LNCaP clone FGC (cell line): ENCODE measurements around the gene MAPK8IP1.

Source experiments
- DNase-seq: peaks from one replicate; pipeline ENCODE4 v3.0.0-alpha.2; 2011; ENCODE audit warnings: low read depth
- H3K4me3 ChIP-seq: 2 replicates; pipeline ENCODE4 v1.5.1; 2011; ENCODE audit warnings: mild to moderate bottlenecking, low read depth, low read length, control low read depth
- TF ChIP-seq, protein P1 (sequence below): IDR thresholded peaks from 2 replicates; pipeline ENCODE4 v1.5.1; 2012; ENCODE audit warnings: mild to moderate bottlenecking; ENCODE audit not compliant: control insufficient read depth, insufficient read depth; ENCODE audit errors: extremely low read depth

Gene MAPK8IP1

DNA sequence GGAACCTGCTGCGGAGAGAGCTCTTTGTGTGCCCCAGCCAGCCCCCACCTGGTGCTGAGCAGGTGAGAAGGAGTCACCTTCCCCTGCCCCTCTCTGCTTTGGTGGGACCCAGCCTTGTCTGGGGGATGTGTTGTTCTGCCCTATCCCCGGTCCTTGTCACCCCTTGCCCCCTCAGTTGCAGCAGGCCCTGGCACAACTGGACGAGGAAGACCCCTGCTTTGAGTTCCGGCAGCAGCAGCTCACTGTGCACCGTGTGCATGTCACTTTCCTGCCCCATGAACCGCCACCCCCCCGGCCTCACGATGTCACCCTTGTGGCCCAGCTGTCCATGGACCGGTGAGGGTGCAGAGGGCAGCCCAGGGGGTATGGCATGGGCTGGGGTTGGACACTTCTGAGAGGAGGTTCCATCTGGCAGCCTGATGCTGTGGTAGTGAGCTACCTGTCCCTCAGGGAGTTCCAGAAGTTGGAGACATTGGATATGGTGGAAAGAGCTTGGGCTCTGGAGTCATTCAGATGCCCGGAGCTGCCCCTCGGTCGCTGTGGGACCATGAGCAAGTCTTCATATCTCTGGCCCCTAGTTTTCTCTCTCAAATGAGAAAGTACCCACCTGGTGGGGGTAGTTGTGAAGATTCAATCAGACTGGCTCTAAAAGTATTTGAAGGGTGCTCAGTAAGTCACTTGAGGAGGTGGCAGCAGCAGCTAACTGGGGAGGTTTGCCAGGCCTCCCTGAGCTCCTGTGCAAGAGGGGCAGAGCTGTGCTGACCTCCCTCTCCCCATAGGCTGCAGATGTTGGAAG is 41.3 kb downstream of the MAPK8IP1 start:
- no peak for DNase-seq
- TF ChIP-seq, protein P1, sequence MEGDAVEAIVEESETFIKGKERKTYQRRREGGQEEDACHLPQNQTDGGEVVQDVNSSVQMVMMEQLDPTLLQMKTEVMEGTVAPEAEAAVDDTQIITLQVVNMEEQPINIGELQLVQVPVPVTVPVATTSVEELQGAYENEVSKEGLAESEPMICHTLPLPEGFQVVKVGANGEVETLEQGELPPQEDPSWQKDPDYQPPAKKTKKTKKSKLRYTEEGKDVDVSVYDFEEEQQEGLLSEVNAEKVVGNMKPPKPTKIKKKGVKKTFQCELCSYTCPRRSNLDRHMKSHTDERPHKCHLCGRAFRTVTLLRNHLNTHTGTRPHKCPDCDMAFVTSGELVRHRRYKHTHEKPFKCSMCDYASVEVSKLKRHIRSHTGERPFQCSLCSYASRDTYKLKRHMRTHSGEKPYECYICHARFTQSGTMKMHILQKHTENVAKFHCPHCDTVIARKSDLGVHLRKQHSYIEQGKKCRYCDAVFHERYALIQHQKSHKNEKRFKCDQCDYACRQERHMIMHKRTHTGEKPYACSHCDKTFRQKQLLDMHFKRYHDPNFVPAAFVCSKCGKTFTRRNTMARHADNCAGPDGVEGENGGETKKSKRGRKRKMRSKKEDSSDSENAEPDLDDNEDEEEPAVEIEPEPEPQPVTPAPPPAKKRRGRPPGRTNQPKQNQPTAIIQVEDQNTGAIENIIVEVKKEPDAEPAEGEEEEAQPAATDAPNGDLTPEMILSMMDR = no peak
- no peak overlapping the region for H3K4me3 ChIP-seq

DNA sequence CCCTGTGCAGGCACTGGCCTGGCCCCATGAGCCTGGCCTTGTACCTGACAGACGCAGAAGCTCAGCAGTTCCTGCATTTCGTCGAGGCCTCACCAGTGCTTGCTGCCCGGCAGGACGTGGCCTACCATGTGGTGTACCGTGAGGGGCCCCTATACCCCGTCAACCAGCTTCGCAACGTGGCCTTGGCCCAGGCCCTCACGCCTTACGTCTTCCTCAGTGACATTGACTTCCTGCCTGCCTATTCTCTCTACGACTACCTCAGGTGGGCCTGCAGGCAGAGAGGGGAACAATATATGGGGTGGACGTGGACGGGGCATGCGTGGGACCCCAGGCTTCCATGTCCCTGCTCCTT is 41.9 kb downstream of the MAPK8IP1 start:
- TF ChIP-seq, protein P1 = no peak
- DNase-seq = no peak
- no peak overlapping the region for H3K4me3 ChIP-seq

DNA sequence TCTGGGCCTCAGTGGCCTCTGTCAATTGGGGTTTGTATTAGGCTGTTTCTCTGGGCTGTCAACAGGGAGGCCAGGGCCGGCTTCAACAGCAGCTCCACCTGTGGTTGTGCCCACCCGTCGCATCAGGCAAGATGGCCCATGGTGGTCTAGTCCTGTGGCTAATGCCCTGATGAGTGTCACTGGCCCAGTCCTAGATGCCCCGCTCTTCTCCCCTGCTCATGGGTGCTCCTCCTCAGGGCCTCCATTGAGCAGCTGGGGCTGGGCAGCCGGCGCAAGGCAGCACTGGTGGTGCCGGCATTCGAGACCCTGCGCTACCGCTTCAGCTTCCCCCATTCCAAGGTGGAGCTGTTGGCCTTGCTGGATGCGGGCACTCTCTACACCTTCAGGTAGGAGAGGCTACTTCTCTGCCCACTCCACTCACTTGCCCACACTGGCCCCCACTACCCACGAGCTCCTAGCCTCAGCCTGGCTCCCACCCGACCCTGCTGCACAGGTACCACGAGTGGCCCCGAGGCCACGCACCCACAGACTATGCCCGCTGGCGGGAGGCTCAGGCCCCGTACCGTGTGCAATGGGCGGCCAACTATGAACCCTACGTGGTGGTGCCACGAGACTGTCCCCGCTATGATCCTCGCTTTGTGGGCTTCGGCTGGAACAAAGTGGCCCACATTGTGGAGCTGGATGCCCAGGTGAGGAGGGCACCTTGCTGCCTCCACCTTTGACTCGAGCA is 42.4 kb downstream of the MAPK8IP1 start:
- DNase-seq = no peak
- TF ChIP-seq, protein P1 = no peak

DNA sequence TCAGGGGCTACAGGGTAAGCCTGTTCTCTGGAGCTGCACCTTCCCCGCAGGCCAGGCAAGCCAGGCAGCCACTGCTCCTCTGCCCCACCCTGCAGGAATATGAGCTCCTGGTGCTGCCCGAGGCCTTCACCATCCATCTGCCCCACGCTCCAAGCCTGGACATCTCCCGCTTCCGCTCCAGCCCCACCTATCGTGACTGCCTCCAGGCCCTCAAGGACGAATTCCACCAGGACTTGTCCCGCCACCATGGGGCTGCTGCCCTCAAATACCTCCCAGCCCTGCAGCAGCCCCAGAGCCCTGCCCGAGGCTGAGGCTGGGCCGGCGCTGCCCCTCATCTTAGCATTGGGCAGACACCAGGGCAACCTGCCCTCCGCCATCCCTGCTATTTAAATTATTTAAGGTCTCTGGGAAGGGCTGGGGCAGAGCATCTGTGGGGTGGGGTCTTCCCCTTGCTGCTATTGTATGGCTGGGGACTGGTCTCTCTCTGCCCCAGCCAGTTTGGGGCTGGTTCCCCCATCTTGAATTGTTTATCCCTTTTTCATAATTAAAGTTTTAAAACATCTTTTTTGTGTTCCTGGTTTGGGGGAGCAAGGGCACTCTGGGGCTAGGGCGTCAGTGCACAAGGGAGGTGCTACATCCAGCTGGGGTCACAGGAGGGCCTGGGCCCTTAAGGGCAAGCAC is 43.2 kb downstream of the MAPK8IP1 start:
- TF ChIP-seq, protein P1 = no peak
- DNase-seq = no peak

More for the DNA sequence above, 42.4 kb downstream of the MAPK8IP1 start:
- no peak overlapping the region for H3K4me3 ChIP-seq

DNA sequence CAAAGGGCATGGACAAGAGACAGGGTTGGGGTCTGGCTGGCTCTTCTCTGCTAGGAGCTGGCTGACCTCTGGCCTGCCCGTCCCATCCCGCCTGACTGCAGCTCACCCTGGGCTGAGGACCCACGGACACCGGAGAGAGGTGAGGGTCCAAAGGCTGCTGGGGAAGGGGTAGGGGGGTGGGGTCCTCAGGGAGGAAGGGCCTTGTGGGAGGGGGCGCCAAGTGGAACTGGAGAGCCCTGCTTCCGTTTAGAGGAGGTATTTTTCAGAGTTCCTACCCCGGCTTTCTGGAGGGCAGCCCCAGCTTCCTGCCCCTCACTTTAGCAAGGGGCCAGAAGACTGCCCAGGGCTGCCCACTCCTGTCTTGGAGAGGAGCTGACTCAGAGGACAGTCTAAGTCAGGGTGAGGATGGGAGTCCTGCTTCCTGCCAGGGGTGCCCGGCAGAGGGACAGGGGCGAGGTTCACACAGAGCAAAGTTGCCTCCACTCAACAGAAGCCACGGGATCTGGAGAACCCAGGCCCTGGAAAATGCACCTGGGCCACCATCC is 44.1 kb downstream of the MAPK8IP1 start:
- H3K4me3 ChIP-seq = no peak overlapping the region
- TF ChIP-seq, protein P1 = no peak
- no peak for DNase-seq

More for the DNA sequence above, 43.2 kb downstream of the MAPK8IP1 start:
- H3K4me3 ChIP-seq = no peak overlapping the region

DNA sequence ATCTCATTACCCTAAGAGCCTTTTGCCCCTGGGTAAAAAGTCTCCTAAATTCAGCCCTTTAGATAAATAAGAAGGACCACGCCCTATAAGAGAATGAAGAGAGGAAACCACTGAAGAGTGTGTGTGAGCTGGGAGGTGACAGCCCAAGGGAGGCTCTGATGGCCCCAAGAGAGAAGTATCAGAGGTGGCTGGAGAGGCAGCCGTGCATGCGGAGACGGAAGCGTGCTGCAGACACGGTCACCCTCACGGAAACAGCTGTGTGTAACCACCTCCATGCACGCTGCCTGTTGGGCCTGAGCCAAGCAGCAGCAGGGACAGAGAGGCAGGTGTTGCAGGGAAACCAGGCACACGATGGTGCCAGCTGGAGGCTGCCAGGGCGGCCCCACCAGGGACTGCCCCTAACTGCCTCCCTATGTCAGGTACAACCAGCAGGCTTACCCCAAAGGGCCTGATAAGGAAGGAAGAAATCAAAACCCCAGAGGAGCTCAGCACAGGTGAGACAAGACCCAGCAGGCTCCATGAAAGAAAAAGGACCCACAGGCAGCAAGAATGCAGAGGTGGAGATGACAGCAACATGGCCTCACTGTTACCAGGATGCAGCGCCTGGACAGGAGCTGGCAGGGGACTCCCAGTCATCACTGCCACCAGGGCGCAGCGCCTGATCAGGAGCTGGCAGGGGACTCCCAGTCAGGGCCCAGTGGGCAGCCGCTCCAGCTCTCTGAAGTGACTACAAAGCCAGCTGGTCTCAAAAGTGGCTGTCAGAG is 44.8 kb downstream of the MAPK8IP1 start:
- no peak overlapping the region for H3K4me3 ChIP-seq
- TF ChIP-seq, protein P1 = no peak
- no peak for DNase-seq
